NCI-H128 (cell line): ENCODE results near the gene CDH26.

Source experiments
- DNase-seq: peaks from one replicate; lab custom pipeline; 2025; ENCODE audit not compliant: unreplicated experiment; lab: John Stamatoyannopoulos, UW

Gene CDH26

DNA sequence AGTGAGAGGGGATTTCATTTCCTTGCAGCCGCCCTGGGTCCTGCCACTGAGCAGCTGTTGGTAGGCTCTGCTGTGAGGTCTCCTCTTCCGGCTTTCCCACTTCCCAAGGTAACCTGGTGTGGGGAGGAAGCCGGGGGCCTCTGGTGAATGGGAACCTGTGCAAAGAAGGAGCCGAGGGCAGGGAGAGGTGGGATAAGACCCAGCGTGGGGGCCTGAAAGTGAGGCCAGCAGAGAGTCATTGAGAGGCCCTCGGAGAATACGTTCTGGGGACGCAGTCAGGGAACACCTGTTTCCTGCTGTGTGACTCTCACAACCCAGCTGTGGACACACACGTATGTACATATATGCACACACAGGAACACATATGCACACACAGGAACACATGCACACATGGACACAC is 100.7 kb downstream of the CDH26 start:
- DNase-seq, result no peak

GRCh38 chr20:60060006-60060557 is 101.9 kb downstream of the CDH26 start:
- DNase-seq, result no peak

GRCh38 chr20:60060593-60060992 is 102.4 kb downstream of the CDH26 start:
- no peak for DNase-seq

DNA sequence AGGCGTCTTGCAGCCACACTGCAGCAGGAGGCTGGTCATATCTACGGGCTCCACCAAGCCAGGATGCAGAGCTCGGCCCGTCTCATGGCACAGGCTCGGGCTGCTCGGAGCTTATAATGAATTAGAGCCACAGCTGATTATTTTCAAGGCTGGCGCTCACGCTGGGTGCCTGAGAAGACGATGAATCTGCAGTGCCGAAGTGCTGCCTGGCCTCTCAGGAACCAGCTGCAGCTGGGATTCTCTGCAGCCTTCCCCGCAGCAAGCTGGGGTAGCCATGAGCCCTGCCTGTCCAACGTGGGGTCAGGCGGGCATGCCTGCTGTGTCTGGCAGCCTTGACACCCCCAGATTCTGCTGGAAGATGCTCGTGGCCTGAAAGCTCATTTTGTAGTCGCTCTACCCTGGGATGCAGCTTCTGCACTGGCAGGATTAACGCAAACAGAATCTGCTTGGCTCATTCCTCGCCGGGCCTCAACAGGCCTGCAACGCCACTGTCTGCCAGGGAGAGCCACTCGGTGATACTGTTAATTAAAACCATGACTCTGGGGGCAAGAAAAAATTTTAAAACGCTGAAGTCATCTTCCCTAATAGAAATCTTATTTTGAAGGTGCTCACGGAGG is 104.3 kb downstream of the CDH26 start:
- DNase-seq, result no peak

DNA sequence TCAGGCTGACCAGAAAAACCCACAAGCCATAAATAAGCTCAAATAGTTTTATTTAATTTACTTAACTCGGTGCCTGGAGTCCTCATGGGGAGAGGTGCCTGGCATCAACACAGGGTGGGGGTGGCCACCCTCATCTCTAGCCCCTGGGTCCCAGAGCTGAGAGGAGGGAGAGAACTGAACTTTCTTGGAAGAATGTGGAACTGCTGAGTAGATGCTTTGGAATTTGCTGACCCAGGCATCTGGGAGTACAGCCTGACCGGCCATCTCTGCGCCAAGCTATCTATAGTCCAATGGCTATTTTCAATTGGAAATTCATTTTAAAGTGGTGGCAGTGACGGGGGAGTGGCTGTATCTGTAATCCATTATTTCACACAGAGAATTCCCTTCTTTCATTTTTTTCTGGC is 104.8 kb downstream of the CDH26 start:
- no peak for DNase-seq

DNA sequence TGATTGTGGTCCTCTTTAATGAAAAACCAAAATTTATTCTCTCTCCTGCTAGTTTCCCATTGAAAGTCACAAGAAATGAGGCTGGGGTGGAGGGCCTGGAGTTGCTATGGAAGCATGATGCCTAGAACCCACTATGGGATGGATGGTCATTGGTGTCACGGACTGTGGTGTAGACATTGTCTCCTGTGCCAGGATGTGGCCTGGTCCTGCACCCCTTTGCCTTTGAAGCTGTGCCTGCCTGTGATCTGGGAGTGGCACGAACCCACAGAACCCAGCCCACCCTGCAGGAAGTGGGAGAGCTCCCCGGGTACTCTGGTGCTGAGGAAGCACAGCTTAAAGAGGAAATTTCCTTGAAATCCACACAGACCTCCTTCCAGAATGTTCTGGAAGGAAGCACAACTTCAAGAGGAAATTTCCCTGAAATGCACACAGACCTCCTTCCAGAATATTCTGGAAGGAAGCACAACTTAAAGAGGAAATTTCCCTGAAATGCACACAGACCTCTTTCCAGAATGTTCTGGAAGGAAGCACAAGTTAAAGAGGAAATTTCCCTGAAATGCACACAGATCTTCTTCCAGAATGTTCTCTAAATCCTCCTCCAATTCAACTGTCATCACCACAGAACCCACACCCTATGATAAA is 105.6 kb downstream of the CDH26 start:
- no peak for DNase-seq
